Transverse colon (tissue), 4 donors: ENCODE results near the gene FAM135A.
"Not testable (repeated sequence)": the region's sequence is repeated elsewhere in the genome, so short reads cannot be mapped to it uniquely, and the experiment has no call there.

Source experiments
- CTCF ChIP-seq, 5 experiments: fragments of 200-600 bp in 3 of 5; fragments of 450-650 bp in 2 of 5; sonication (generic) in 3 of 5; IDR thresholded peaks; 1 replicate in 2 of 5; 2 replicates in 3 of 5; pipeline ENCODE4 v1.5.1; 2016 to 2017; ENCODE audit warnings: antibody characterized with exemption in 5 of 5, inconsistent platforms in 3 of 5, mild to moderate bottlenecking in 2 of 5, moderate library complexity in 1 of 5
- EP300 ChIP-seq: sonication (generic); formaldehyde crosslinking; IDR thresholded peaks from one replicate; pipeline ENCODE4 v1.6.1; 2017; ENCODE audit warnings: antibody characterized with exemption, low read depth
- POLR2A ChIP-seq: fragments of 450-650 bp; IDR thresholded peaks from one replicate; pipeline ENCODE4 v1.6.1; 2016; ENCODE audit warnings: antibody characterized with exemption, mild to moderate bottlenecking, moderate library complexity
- POLR2AphosphoS5 ChIP-seq, 3 donors: sonication (generic); formaldehyde crosslinking; IDR thresholded peaks; one replicate each; pipeline ENCODE4 v1.6.1; 2016; ENCODE audit warnings: antibody characterized with exemption in 3 of 3

DNA sequence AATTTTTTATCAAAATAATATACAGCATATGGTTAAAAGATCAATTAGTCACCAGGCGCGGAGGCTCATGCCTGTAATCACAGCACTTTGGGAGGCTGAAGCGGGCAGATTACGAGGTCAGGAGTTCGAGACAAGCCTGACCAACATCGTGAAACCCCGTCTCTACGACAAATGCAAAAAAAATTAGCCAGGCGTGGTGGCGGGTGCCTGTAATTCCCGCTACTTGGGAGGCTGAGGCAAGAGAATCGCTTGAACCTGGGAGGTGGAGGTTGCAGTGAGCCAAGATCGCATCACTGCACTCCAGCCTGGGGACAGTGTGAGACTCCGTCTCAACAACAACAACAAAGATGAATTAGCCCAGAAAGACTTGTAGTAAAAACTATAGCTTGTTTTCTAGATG, 46.4 kb downstream of the FAM135A start:
- not testable (repeated sequence) for TF ChIP-seq CTCF (IDR thresholded peaks at IDR 0.05); POLR2A; EP300; POLR2AphosphoS5 (IDR thresholded peaks at IDR 0.05)
